ENCODE data around the gene PAX6.
A peak's percentile ranks its signal among the peaks of the same experiment; 100 is the strongest.

PAX6 gene

GRCh38 chr11:31806928-31807798 is 4.0 kb downstream of the PAX6 start:
- peaks cover 100% of the 10 kb centered on the region for H3K27me3 Mint-ChIP-seq (ENCODE audit: low read depth)

DNA sequence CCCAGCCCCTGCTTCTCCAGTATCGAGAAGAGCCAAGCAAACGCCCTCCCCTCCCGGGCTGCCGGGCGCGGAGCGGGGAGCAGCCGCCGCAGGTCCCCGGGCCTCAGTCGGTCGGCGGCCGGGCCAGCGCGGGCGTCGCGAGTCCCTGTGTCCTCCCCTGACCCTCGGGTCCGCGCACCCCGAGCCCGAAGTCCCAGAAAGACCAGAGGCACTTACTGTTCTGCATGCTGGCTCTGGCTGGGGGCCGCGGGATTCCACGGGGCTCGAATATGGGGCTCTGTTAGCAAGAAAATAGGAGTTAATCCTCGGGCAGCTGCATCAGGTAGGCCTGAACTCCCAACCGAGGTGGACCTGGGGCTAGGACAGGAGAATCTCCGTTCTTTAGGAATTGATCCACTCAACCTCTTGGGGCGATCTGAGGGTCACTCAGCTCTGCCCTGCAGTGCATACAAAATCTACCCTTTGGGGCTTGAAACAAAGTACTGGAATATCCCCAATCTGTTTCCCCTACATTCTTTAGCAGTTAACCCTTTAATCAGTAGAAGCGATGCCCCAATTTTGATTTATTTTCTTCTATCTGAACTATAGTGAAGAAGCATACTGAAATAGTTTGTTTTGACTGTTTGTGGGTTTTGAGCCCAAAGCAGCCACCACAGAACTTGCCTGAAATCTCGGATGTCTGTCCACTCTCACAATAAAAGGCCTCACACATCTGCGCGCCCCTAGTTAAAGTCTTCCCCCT is 4.8 kb downstream of the PAX6 start:
- peaks cover 41% of the 10 kb centered on the region for H3K4me1 Mint-ChIP-seq
- H3K4me3 Mint-ChIP-seq: peak overlapping the region in 1 of 3 experiments; percentile 7
- no peaks in the 10 kb centered on the region for H3K36me3 Mint-ChIP-seq (ENCODE audit: low read depth)
- TF ChIP-seq, protein P1, sequence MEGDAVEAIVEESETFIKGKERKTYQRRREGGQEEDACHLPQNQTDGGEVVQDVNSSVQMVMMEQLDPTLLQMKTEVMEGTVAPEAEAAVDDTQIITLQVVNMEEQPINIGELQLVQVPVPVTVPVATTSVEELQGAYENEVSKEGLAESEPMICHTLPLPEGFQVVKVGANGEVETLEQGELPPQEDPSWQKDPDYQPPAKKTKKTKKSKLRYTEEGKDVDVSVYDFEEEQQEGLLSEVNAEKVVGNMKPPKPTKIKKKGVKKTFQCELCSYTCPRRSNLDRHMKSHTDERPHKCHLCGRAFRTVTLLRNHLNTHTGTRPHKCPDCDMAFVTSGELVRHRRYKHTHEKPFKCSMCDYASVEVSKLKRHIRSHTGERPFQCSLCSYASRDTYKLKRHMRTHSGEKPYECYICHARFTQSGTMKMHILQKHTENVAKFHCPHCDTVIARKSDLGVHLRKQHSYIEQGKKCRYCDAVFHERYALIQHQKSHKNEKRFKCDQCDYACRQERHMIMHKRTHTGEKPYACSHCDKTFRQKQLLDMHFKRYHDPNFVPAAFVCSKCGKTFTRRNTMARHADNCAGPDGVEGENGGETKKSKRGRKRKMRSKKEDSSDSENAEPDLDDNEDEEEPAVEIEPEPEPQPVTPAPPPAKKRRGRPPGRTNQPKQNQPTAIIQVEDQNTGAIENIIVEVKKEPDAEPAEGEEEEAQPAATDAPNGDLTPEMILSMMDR (IDR thresholded peaks at IDR 0.05; ENCODE audit: unreplicated experiment in 3 of 3): no peak
- H3K27ac Mint-ChIP-seq: no peak overlapping the region
- H3K27me3 Mint-ChIP-seq (ENCODE audit: low read depth): peaks cover 100% of the 10 kb centered on the region
- H3K9me3 Mint-ChIP-seq: peaks cover 12% of the 10 kb centered on the region

More at GRCh38 chr11:31806928-31807798, 4.0 kb downstream of the PAX6 start:
- Mint-ChIP-seq H3K4me1 (peaks cover 46% of the 10 kb centered on the region), H3K27ac (no peak overlapping the region), H3K4me3 (peak overlapping the region in 2 of 3 experiments; percentile 7 to 8), H3K36me3 (ENCODE audit: low read depth) (no peaks in the 10 kb centered on the region), H3K9me3 (peaks cover 12% of the 10 kb centered on the region)
- TF ChIP-seq, protein P1 (IDR thresholded peaks at IDR 0.05; ENCODE audit: unreplicated experiment in 3 of 3): no peak

- Mint-ChIP-seq H3K27me3 (ENCODE audit: low read depth) (peaks cover 100% of the 10 kb centered on the region), H3K36me3 (ENCODE audit: low read depth) (no peaks in the 10 kb centered on the region), H3K9me3 (peaks cover 8% of the 10 kb centered on the region), H3K27ac (no peak overlapping the region), H3K4me1 (peaks cover 34% of the 10 kb centered on the region), H3K4me3 (no peak overlapping the region)
- TF ChIP-seq, protein P1 (IDR thresholded peaks at IDR 0.05; ENCODE audit: unreplicated experiment in 3 of 3): no peak
Measured at GRCh38 chr11:31805629-31806185, 5.4 kb downstream of the PAX6 start.

GRCh38 chr11:31805037-31805628 is 6.0 kb downstream of the PAX6 start:
- TF ChIP-seq, protein P1 (IDR thresholded peaks at IDR 0.05; ENCODE audit: unreplicated experiment in 3 of 3): no peak
- no peaks in the 10 kb centered on the region for H3K36me3 Mint-ChIP-seq (ENCODE audit: low read depth)
- H3K4me3 Mint-ChIP-seq: peak overlapping the region in 2 of 3 experiments; percentile 41 to 64
- no peak overlapping the region for H3K27ac Mint-ChIP-seq
- H3K9me3 Mint-ChIP-seq: peaks cover 8% of the 10 kb centered on the region
- peaks cover 36% of the 10 kb centered on the region for H3K4me1 Mint-ChIP-seq
- H3K27me3 Mint-ChIP-seq (ENCODE audit: low read depth): peaks cover 100% of the 10 kb centered on the region

DNA sequence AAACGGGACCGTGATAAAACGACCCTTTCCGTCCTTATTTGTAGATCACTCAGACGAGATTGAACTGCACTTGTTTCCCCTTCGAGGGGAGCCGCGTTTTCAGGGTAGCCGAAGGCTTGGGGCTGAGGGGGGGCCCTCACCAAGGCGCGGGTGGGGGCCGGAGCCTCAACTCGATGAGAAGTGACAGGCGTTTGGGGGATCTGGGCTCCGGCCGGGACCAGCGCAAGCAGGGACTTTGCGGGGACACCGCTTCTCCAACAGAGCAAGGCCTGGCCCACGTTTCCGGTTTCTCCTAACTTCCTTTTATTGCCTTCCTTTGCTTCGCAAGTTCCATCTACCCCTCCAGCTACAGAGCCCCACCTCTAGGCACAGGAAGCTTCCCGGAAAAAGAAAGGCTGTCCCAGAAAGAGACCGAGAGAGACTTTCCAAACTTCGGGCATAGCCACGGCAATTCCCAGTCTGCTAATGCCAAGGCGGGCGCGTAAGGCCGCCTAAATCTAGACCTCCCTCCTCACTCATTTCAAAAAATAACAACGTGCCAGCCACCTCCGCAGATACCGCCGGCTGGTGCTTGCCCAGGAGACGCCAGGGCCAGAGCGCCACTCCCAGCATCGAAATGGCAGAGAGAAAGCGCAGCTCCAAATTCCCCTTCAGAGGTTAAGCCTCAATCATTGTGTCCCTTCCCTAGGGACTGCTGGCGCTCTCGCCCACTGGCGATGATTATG is 6.6 kb downstream of the PAX6 start:
- TF ChIP-seq, protein P1 (IDR thresholded peaks at IDR 0.05; ENCODE audit: unreplicated experiment in 3 of 3): no peak
- peaks cover 8% of the 10 kb centered on the region for H3K9me3 Mint-ChIP-seq
- no peak overlapping the region for H3K27ac Mint-ChIP-seq
- H3K27me3 Mint-ChIP-seq (ENCODE audit: low read depth): peaks cover 100% of the 10 kb centered on the region
- no peaks in the 10 kb centered on the region for H3K36me3 Mint-ChIP-seq (ENCODE audit: low read depth)
- H3K4me1 Mint-ChIP-seq: peaks cover 36% of the 10 kb centered on the region
- peak overlapping the region; percentile 41 to 64 (median 43) for H3K4me3 Mint-ChIP-seq

All from nephron (organoid).